ENCODE data around the gene TTLL5. TPM values are rescaled to one million over a fixed set of nuclear protein-coding genes. Genes with fewer than 3 reads are reported as not detected.

The TTLL5 gene
- polyA plus RNA-seq, 2 of the 4 experiments (the other 2 are of a cell fraction) = 18.8 to 23.7 TPM

DNA sequence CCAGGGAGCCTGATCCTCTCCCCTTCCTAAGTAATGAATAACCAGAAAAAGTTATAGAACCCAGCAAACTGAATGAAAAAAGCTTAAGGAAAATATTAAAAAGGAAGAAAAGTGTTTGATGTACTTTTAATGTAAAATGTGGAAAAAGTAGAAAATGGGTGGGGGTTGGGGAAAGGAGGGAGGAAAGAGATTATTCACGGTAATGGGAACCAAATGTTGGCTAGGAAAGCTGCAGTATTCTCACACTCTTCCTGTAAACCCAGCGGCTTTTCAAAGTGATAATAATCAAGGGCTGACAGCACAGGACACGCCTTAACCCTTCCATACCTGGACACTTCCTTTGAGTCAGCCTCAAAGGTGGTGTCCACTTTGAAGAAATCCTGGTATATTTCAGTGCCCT is 181.5 kb downstream of the TTLL5 start:
- no peak overlapping the region for H3K27ac ChIP-seq
- POLR2A ChIA-PET = no interaction called here
- DNase-seq (ENCODE audit: low read depth in 1 of 2, low spot score in 1 of 2) (no peak), FAIRE-seq (no peak), ATAC-seq (no peak)
- no peak overlapping the region for H3K4me3 ChIP-seq
- no peaks in the 10 kb centered on the region for H3K4me1 ChIP-seq
- 79% methylated on average over 3 of the region's 3 CpGs for WGBS (ENCODE audit: missing lambda C conversion rate)
- CTCF ChIA-PET = interaction anchor here (0.7 to 1.2 kb wide), 3 partner anchors 25 to 132 kb away, joined by 3 read pairs; no protein-coding TSS in a partner anchor
- TF ChIP-seq, protein P1, sequence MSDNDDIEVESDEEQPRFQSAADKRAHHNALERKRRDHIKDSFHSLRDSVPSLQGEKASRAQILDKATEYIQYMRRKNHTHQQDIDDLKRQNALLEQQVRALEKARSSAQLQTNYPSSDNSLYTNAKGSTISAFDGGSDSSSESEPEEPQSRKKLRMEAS (IDR thresholded peaks at IDR 0.05) = no peak
- no peak for TF ChIP-seq ZSCAN20 (CRISPR knock-in tag; IDR thresholded peaks at IDR 0.05)
- TF ChIP-seq POLR2AphosphoS2 (conservative IDR thresholded peaks at IDR 0.05; ENCODE audit: low read length) = no peak
- TF ChIP-seq, protein P2, sequence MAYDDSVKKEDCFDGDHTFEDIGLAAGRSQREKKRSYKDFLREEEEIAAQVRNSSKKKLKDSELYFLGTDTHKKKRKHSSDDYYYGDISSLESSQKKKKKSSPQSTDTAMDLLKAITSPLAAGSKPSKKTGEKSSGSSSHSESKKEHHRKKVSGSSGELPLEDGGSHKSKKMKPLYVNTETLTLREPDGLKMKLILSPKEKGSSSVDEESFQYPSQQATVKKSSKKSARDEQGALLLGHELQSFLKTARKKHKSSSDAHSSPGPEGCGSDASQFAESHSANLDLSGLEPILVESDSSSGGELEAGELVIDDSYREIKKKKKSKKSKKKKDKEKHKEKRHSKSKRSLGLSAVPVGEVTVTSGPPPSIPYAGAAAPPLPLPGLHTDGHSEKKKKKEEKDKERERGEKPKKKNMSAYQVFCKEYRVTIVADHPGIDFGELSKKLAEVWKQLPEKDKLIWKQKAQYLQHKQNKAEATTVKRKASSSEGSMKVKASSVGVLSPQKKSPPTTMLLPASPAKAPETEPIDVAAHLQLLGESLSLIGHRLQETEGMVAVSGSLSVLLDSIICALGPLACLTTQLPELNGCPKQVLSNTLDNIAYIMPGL (CRISPR knock-in tag; IDR thresholded peaks at IDR 0.05; ENCODE audit: borderline replicate concordance) = no peak
- no peak for TF ChIP-seq CHD4 (IDR thresholded peaks at IDR 0.05; ENCODE audit: borderline replicate concordance)
- no peak for TF ChIP-seq BHLHE40 (IDR thresholded peaks at IDR 0.05; ENCODE audit: low read depth, low read length)
- no peak for TF ChIP-seq CEBPB (IDR thresholded peaks at IDR 0.05)
- TF ChIP-seq, protein P3, sequence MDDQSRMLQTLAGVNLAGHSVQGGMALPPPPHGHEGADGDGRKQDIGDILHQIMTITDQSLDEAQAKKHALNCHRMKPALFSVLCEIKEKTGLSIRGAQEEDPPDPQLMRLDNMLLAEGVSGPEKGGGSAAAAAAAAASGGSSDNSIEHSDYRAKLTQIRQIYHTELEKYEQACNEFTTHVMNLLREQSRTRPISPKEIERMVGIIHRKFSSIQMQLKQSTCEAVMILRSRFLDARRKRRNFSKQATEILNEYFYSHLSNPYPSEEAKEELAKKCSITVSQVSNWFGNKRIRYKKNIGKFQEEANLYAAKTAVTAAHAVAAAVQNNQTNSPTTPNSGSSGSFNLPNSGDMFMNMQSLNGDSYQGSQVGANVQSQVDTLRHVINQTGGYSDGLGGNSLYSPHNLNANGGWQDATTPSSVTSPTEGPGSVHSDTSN (IDR thresholded peaks at IDR 0.05) = no peak
- no peak for TF ChIP-seq RARB (CRISPR knock-in tag; IDR thresholded peaks at IDR 0.05)
- no peak for TF ChIP-seq CBX8 (IDR thresholded peaks at IDR 0.05)
- TF ChIP-seq HOXA7 (CRISPR knock-in tag; IDR thresholded peaks at IDR 0.05) = no peak
- no peak for TF ChIP-seq JUN (IDR thresholded peaks at IDR 0.05)
- TF ChIP-seq, protein P4, sequence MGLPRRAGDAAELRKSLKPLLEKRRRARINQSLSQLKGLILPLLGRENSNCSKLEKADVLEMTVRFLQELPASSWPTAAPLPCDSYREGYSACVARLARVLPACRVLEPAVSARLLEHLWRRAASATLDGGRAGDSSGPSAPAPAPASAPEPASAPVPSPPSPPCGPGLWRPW (IDR thresholded peaks at IDR 0.05) = no peak
- no peak for TF ChIP-seq EHMT2 (IDR thresholded peaks at IDR 0.05; ENCODE audit: low read depth)
- no peak for TF ChIP-seq HOXB13 (CRISPR knock-in tag; IDR thresholded peaks at IDR 0.05; ENCODE audit: low read depth)
- no peak for TF ChIP-seq KDM5A (IDR thresholded peaks at IDR 0.05)
- no peak for TF ChIP-seq PHF8 (IDR thresholded peaks at IDR 0.05; ENCODE audit: borderline replicate concordance, low read depth)
- H3K9me3 ChIP-seq = no peaks in the 10 kb centered on the region
- H3K4me2 ChIP-seq = no peak overlapping the region

DNA sequence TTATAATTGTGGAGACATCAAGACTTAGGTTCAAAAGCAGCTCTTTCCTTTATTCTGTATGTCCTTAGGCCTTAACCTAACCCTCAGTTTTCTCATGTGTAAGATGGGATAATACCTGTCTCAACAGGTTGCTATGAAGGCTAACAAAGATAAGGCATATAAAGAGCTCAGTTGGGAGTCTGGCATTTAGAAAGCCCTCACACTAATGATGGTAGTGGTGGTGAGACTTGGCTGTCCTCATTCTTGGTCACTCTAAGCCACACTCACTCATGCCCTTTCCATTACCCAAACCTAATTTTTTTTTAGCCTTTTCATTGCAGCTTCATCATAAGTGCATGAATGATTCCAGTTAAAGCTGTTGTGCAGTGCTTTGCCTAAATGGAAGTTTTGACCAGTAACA is 183.4 kb downstream of the TTLL5 start:
- TF ChIP-seq SREBF2 (IDR thresholded peaks at IDR 0.05) (no peak), ZFP36 (IDR thresholded peaks at IDR 0.05; ENCODE audit: borderline replicate concordance, partially characterized antibody) (no peak), RAD21 (conservative IDR thresholded peaks at IDR 0.05 in 1 of 2, IDR thresholded peaks at IDR 0.05 in 1 of 2) (no peak), KDM5A (IDR thresholded peaks at IDR 0.05) (no peak), PHF8 (IDR thresholded peaks at IDR 0.05; ENCODE audit: borderline replicate concordance, low read depth) (no peak), CBX8 (IDR thresholded peaks at IDR 0.05) (no peak), ZNF302 (CRISPR knock-in tag; IDR thresholded peaks at IDR 0.05) (no peak), HOXB13 (CRISPR knock-in tag; IDR thresholded peaks at IDR 0.05; ENCODE audit: low read depth) (no peak), RCOR1 (IDR thresholded peaks at IDR 0.05; ENCODE audit: low read depth, low read length) (no peak), CEBPB (IDR thresholded peaks at IDR 0.05) (no peak), ZC3H11A (IDR thresholded peaks at IDR 0.05) (no peak), ZSCAN20 (CRISPR knock-in tag; IDR thresholded peaks at IDR 0.05) (no peak), CHD2 (IDR thresholded peaks at IDR 0.05; ENCODE audit: low read length, partially characterized antibody) (no peak), SMC3 (IDR thresholded peaks at IDR 0.05) (no peak), HOXA7 (CRISPR knock-in tag; IDR thresholded peaks at IDR 0.05) (no peak)
- TF ChIP-seq, protein P3 (IDR thresholded peaks at IDR 0.05) = no peak
- TF ChIP-seq, protein P5, sequence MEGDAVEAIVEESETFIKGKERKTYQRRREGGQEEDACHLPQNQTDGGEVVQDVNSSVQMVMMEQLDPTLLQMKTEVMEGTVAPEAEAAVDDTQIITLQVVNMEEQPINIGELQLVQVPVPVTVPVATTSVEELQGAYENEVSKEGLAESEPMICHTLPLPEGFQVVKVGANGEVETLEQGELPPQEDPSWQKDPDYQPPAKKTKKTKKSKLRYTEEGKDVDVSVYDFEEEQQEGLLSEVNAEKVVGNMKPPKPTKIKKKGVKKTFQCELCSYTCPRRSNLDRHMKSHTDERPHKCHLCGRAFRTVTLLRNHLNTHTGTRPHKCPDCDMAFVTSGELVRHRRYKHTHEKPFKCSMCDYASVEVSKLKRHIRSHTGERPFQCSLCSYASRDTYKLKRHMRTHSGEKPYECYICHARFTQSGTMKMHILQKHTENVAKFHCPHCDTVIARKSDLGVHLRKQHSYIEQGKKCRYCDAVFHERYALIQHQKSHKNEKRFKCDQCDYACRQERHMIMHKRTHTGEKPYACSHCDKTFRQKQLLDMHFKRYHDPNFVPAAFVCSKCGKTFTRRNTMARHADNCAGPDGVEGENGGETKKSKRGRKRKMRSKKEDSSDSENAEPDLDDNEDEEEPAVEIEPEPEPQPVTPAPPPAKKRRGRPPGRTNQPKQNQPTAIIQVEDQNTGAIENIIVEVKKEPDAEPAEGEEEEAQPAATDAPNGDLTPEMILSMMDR (IDR thresholded peaks at IDR 0.05) = no peak
- TF ChIP-seq, protein P6, sequence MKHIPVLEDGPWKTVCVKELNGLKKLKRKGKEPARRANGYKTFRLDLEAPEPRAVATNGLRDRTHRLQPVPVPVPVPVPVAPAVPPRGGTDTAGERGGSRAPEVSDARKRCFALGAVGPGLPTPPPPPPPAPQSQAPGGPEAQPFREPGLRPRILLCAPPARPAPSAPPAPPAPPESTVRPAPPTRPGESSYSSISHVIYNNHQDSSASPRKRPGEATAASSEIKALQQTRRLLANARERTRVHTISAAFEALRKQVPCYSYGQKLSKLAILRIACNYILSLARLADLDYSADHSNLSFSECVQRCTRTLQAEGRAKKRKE (CRISPR knock-in tag; IDR thresholded peaks at IDR 0.05; ENCODE audit: low read depth) = no peak
- TF ChIP-seq, protein P2 (CRISPR knock-in tag; IDR thresholded peaks at IDR 0.05; ENCODE audit: borderline replicate concordance) = no peak
- H3K9me3 ChIP-seq = no peaks in the 10 kb centered on the region
- H3K4me3 ChIP-seq = no peak overlapping the region
- H3K4me1 ChIP-seq = no peaks in the 10 kb centered on the region
- no peak for FAIRE-seq
- ChIA-PET POLR2A (no interaction called here), CTCF (interaction anchor here (1.1 to 1.7 kb wide), 2 partner anchors 9 to 16 kb away, joined by 3 read pairs; no protein-coding TSS in a partner anchor)
- ATAC-seq = no peak
- H3K27ac ChIP-seq = no peak overlapping the region
- H3K4me2 ChIP-seq = no peak overlapping the region
- no peak for DNase-seq (ENCODE audit: low read depth in 1 of 2, low spot score in 1 of 2)

Data from A549 (cell line).